HG03469 (cell line): ENCODE results near the gene TRPV4.

Source experiments
- ATAC-seq: cut with Tn5 transposase; IDR thresholded peaks from one replicate; pipeline ENCODE4 v1.9.1; 2021; ENCODE audit warnings: mild to moderate bottlenecking, moderate library complexity, moderate number of reproducible peaks; ENCODE audit not compliant: unreplicated experiment

The TRPV4 gene

GRCh38 chr12:109743076-109743910, 89.9 kb downstream of the TRPV4 start:
- ATAC-seq = no peak

GRCh38 chr12:109741970-109742703, 91.1 kb downstream of the TRPV4 start:
- no peak for ATAC-seq

GRCh38 chr12:109741286-109741969, 91.8 kb downstream of the TRPV4 start:
- no peak for ATAC-seq

GRCh38 chr12:109740694-109741245, 92.4 kb downstream of the TRPV4 start:
- no peak for ATAC-seq

- ATAC-seq = no peak
Measured at GRCh38 chr12:109739747-109740693, 93.2 kb downstream of the TRPV4 start.

- ATAC-seq = no peak
Measured at GRCh38 chr12:109738878-109739665, 94.1 kb downstream of the TRPV4 start.

GRCh38 chr12:109738209-109738608, 95.0 kb downstream of the TRPV4 start:
- ATAC-seq = no peak

GRCh38 chr12:109737631-109738030, 95.6 kb downstream of the TRPV4 start:
- no peak for ATAC-seq

GRCh38 chr12:109737126-109737525, 96.1 kb downstream of the TRPV4 start:
- no peak for ATAC-seq

- ATAC-seq = no peak
Measured at GRCh38 chr12:109736552-109737108, 96.6 kb downstream of the TRPV4 start.

- ATAC-seq = no peak
Measured at GRCh38 chr12:109735825-109736551, 97.2 kb downstream of the TRPV4 start.

- ATAC-seq = no peak
Measured at GRCh38 chr12:109735051-109735521, 98.1 kb downstream of the TRPV4 start.

- ATAC-seq = no peak
Measured at GRCh38 chr12:109734219-109735000, 98.8 kb downstream of the TRPV4 start.
